WTC11 (cell line): ENCODE results near the gene EVC. TPM values are rescaled to one million over a fixed set of nuclear protein-coding genes. Genes with fewer than 3 reads are reported as not detected.

Experiments used
- ATAC-seq: fragments of 200-7000 bp; cut with Tn5 transposase; 2 replicates; pipeline ENCODE4 v1.10.0; 2021; ENCODE audit warnings: mild to moderate bottlenecking, moderate library complexity
- CTCF ChIA-PET: fragments of 300-600 bp; sonication (Branson Sonifier 250); formaldehyde crosslinking; loops from one replicate; lab custom pipeline; 2021; ENCODE audit warnings: antibody characterized with exemption; lab: Charles Lee
- POLR2A ChIA-PET: fragments of 350-600 bp; sonication (Branson Sonifier 250); formaldehyde crosslinking; loops from one replicate; lab custom pipeline; 2021; ENCODE audit warnings: antibody characterized with exemption; lab: Charles Lee
- DNase-seq: peaks from one replicate; pipeline ENCODE4 v3.0.0; 2021; ENCODE audit warnings: low spot score
- H3K27ac Mint-ChIP-seq: 2 replicates; pipeline ENCODE4 v1.8.0; 2021; ENCODE audit warnings: mixed read lengths
- H3K27me3 Mint-ChIP-seq: 2 replicates; pipeline ENCODE4 v1.8.0; 2021; ENCODE audit warnings: low read depth, mild to moderate bottlenecking, moderate library complexity, mixed read lengths
- H3K36me3 Mint-ChIP-seq: 2 replicates; pipeline ENCODE4 v1.8.0; 2021; ENCODE audit warnings: mixed read lengths
- H3K4me1 Mint-ChIP-seq: 2 replicates; pipeline ENCODE4 v1.8.0; 2022; ENCODE audit warnings: mixed read lengths
- H3K4me3 Mint-ChIP-seq: 2 replicates; pipeline ENCODE4 v1.8.0; 2021; ENCODE audit warnings: mild to moderate bottlenecking, moderate library complexity, mixed read lengths
- H3K9me3 Mint-ChIP-seq: 2 replicates; pipeline ENCODE4 v1.8.0; 2021; ENCODE audit warnings: mixed read lengths
- ATF1 ChIP-seq: sonication (generic); formaldehyde crosslinking; IDR thresholded peaks from 2 replicates; pipeline ENCODE4 v1.8.1; 2023; ENCODE audit warnings: mild to moderate bottlenecking, moderate library complexity, missing genetic modification reagents
- FOXP1 ChIP-seq: sonication (generic); formaldehyde crosslinking; IDR thresholded peaks from 2 replicates; pipeline ENCODE4 v1.8.0; 2022; ENCODE audit warnings: missing genetic modification reagents, mild to moderate bottlenecking, moderate library complexity, borderline replicate concordance
- GRHL2 ChIP-seq: fragments of 250-450 bp; sonication (Bioruptor Pico); IDR thresholded peaks from 2 replicates; pipeline ENCODE4 v1.8.0; 2022; ENCODE audit warnings: mild to moderate bottlenecking, moderate library complexity; ENCODE audit not compliant: insufficient replicate concordance, severe bottlenecking
- JAZF1 ChIP-seq: fragments of 250-450 bp; sonication (Bioruptor Pico); IDR thresholded peaks from 2 replicates; pipeline ENCODE4 v1.9.0; 2021; ENCODE audit warnings: moderate library complexity, mild to moderate bottlenecking, inconsistent platforms
- JUN ChIP-seq: sonication (generic); formaldehyde crosslinking; IDR thresholded peaks from 2 replicates; pipeline ENCODE4 v1.8.0; 2023; ENCODE audit warnings: mild to moderate bottlenecking, missing genetic modification reagents
- KAT7 ChIP-seq: sonication (generic); formaldehyde crosslinking; IDR thresholded peaks from 2 replicates; pipeline ENCODE4 v1.8.1; 2023; ENCODE audit warnings: missing genetic modification reagents, mild to moderate bottlenecking, borderline replicate concordance
- MXD4 ChIP-seq: fragments of 250-450 bp; sonication (Bioruptor Pico); IDR thresholded peaks from 2 replicates; pipeline ENCODE4 v1.8.0; 2021; ENCODE audit warnings: mild to moderate bottlenecking, moderate library complexity, borderline replicate concordance
- NFYB ChIP-seq: sonication (generic); formaldehyde crosslinking; conservative IDR thresholded peaks from 2 replicates; pipeline ENCODE4 v1.8.0; 2022; ENCODE audit warnings: low read depth, missing genetic modification reagents
- NR1H2 ChIP-seq: sonication (generic); formaldehyde crosslinking; IDR thresholded peaks from 2 replicates; pipeline ENCODE4 v1.9.0; 2021; ENCODE audit warnings: mild to moderate bottlenecking, moderate library complexity, missing genetic modification reagents
- NR3C1 ChIP-seq: sonication (generic); formaldehyde crosslinking; conservative IDR thresholded peaks from 2 replicates; pipeline ENCODE4 v1.8.1; 2023; ENCODE audit warnings: low read depth, mild to moderate bottlenecking, missing genetic modification reagents
- RELA ChIP-seq: sonication (generic); formaldehyde crosslinking; IDR thresholded peaks from 2 replicates; pipeline ENCODE4 v1.8.1; 2022; ENCODE audit warnings: missing genetic modification reagents, mild to moderate bottlenecking, borderline replicate concordance
- TEAD4 ChIP-seq: sonication (generic); formaldehyde crosslinking; IDR thresholded peaks from 2 replicates; pipeline ENCODE4 v1.8.0; 2022; ENCODE audit warnings: mild to moderate bottlenecking, missing genetic modification reagents
- total RNA-seq: library from RNA; stranded (reverse); gene quantifications from 3 replicates; pipeline ENCODE4 v1.2.3, GENCODE V29; 2021
- TF ChIP-seq, protein P1 (sequence below): sonication (generic); formaldehyde crosslinking; IDR thresholded peaks from 2 replicates; pipeline ENCODE4 v1.8.0; 2023; ENCODE audit warnings: mild to moderate bottlenecking, missing genetic modification reagents
- TF ChIP-seq, protein P2 (sequence below): sonication (generic); formaldehyde crosslinking; IDR thresholded peaks from 2 replicates; pipeline ENCODE4 v1.8.1; 2022; ENCODE audit warnings: low read depth, missing genetic modification reagents, borderline replicate concordance
- TF ChIP-seq, protein P3 (sequence below): fragments of 250-450 bp; sonication (Bioruptor Pico); conservative IDR thresholded peaks from 2 replicates; pipeline ENCODE4 v1.9.0; 2021; ENCODE audit warnings: mild to moderate bottlenecking
- TF ChIP-seq, protein P4 (sequence below): sonication (generic); formaldehyde crosslinking; IDR thresholded peaks from 2 replicates; pipeline ENCODE4 v1.8.0; 2023; ENCODE audit warnings: missing genetic modification reagents, mild to moderate bottlenecking, borderline replicate concordance
- TF ChIP-seq, protein P5 (sequence below): sonication (generic); formaldehyde crosslinking; IDR thresholded peaks from 2 replicates; pipeline ENCODE4 v1.8.0; 2022; ENCODE audit warnings: mild to moderate bottlenecking, missing genetic modification reagents

The EVC gene
- total RNA-seq, 1 experiment from 2014 or later, result 12.5 TPM

DNA sequence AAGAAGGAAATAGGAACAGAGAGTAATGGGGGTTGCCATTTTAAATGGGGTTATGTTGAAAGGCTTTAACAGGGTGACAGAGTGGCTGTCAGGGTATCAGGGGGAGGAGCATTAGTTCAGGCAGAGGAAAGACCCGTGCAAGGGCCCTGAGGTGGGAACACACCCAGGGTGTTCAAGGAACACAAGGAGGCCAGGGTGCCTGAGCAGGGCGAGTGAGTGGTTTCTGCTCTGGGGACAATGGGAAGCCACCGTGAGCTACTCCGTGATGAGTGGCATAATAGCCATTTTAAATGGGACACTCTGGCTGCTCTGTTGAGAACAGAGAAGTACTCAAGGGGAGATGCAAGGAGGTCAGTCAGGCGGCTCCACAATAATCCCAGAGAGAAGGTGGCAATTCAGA lies 7.2 kb upstream of the EVC start:
- CTCF ChIA-PET, result no interaction called here
- no peak for ATAC-seq
- no peak overlapping the region for H3K27ac Mint-ChIP-seq
- TF ChIP-seq KAT7 (CRISPR knock-in tag) (no peak), GRHL2 (CRISPR knock-in tag) (no peak), JUN (CRISPR knock-in tag) (no peak), ATF1 (no peak), TEAD4 (no peak), MXD4 (CRISPR knock-in tag) (no peak), NFYB (CRISPR knock-in tag) (no peak), NR1H2 (CRISPR knock-in tag) (no peak), NR3C1 (CRISPR knock-in tag) (no peak), JAZF1 (CRISPR knock-in tag) (no peak), RELA (CRISPR knock-in tag) (no peak), FOXP1 (CRISPR knock-in tag) (no peak)
- TF ChIP-seq, protein P1, sequence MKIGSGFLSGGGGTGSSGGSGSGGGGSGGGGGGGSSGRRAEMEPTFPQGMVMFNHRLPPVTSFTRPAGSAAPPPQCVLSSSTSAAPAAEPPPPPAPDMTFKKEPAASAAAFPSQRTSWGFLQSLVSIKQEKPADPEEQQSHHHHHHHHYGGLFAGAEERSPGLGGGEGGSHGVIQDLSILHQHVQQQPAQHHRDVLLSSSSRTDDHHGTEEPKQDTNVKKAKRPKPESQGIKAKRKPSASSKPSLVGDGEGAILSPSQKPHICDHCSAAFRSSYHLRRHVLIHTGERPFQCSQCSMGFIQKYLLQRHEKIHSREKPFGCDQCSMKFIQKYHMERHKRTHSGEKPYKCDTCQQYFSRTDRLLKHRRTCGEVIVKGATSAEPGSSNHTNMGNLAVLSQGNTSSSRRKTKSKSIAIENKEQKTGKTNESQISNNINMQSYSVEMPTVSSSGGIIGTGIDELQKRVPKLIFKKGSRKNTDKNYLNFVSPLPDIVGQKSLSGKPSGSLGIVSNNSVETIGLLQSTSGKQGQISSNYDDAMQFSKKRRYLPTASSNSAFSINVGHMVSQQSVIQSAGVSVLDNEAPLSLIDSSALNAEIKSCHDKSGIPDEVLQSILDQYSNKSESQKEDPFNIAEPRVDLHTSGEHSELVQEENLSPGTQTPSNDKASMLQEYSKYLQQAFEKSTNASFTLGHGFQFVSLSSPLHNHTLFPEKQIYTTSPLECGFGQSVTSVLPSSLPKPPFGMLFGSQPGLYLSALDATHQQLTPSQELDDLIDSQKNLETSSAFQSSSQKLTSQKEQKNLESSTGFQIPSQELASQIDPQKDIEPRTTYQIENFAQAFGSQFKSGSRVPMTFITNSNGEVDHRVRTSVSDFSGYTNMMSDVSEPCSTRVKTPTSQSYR (CRISPR knock-in tag), result no peak
- TF ChIP-seq, protein P2, sequence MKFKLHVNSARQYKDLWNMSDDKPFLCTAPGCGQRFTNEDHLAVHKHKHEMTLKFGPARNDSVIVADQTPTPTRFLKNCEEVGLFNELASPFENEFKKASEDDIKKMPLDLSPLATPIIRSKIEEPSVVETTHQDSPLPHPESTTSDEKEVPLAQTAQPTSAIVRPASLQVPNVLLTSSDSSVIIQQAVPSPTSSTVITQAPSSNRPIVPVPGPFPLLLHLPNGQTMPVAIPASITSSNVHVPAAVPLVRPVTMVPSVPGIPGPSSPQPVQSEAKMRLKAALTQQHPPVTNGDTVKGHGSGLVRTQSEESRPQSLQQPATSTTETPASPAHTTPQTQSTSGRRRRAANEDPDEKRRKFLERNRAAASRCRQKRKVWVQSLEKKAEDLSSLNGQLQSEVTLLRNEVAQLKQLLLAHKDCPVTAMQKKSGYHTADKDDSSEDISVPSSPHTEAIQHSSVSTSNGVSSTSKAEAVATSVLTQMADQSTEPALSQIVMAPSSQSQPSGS (CRISPR knock-in tag), result no peak
- TF ChIP-seq, protein P3, sequence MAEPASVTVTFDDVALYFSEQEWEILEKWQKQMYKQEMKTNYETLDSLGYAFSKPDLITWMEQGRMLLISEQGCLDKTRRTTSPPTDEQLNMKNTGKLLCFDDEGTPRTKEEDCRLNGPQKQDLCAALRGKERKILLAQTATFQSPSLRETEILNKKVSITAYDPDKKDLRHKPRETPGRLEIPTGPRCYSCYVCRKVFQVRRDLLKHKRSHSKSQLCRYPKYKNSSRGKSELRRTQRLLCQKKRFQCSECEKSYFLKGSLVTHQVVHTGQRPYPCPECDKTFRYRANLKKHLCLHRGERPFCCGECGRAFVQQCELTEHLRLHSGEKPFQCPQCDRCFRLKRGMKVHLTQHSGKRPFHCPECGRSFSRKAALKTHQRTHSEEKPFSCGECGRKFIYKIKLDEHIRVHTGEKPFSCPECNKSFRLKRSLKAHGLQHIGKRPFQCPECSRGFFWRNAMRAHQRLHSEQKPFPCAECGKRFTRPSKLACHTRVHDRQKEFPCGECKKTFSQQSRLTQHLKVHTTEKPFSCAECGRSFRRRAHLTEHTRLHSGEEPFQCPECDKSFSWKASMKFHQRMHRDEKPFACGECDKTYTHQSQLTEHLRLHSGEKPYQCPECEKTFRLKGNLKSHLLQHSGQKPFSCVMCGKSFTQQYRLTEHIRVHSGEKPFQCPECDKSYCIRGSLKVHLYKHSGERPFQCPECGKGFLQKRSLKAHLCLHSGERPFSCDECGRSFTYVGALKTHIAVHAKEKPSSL (CRISPR knock-in tag), result no peak
- TF ChIP-seq, protein P4, sequence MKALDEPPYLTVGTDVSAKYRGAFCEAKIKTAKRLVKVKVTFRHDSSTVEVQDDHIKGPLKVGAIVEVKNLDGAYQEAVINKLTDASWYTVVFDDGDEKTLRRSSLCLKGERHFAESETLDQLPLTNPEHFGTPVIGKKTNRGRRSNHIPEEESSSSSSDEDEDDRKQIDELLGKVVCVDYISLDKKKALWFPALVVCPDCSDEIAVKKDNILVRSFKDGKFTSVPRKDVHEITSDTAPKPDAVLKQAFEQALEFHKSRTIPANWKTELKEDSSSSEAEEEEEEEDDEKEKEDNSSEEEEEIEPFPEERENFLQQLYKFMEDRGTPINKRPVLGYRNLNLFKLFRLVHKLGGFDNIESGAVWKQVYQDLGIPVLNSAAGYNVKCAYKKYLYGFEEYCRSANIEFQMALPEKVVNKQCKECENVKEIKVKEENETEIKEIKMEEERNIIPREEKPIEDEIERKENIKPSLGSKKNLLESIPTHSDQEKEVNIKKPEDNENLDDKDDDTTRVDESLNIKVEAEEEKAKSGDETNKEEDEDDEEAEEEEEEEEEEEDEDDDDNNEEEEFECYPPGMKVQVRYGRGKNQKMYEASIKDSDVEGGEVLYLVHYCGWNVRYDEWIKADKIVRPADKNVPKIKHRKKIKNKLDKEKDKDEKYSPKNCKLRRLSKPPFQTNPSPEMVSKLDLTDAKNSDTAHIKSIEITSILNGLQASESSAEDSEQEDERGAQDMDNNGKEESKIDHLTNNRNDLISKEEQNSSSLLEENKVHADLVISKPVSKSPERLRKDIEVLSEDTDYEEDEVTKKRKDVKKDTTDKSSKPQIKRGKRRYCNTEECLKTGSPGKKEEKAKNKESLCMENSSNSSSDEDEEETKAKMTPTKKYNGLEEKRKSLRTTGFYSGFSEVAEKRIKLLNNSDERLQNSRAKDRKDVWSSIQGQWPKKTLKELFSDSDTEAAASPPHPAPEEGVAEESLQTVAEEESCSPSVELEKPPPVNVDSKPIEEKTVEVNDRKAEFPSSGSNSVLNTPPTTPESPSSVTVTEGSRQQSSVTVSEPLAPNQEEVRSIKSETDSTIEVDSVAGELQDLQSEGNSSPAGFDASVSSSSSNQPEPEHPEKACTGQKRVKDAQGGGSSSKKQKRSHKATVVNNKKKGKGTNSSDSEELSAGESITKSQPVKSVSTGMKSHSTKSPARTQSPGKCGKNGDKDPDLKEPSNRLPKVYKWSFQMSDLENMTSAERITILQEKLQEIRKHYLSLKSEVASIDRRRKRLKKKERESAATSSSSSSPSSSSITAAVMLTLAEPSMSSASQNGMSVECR (CRISPR knock-in tag), result no peak
- TF ChIP-seq, protein P5, sequence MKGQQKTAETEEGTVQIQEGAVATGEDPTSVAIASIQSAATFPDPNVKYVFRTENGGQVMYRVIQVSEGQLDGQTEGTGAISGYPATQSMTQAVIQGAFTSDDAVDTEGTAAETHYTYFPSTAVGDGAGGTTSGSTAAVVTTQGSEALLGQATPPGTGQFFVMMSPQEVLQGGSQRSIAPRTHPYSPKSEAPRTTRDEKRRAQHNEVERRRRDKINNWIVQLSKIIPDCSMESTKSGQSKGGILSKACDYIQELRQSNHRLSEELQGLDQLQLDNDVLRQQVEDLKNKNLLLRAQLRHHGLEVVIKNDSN (CRISPR knock-in tag), result no peak
- TF ChIP-seq, all 79 proteins: peak for 0
- Mint-ChIP-seq H3K27me3 (peaks cover 21% of the 10 kb centered on the region), H3K9me3 (peaks cover 19% of the 10 kb centered on the region), H3K4me3 (no peak overlapping the region), H3K4me1 (peaks cover 10% of the 10 kb centered on the region), H3K36me3 (peaks cover 26% of the 10 kb centered on the region)
- no peak for DNase-seq
- POLR2A ChIA-PET, result no interaction called here
